Heart left ventricle (tissue), 16 donors: ENCODE data around the gene GDI1. TPM values are rescaled to one million over a fixed set of nuclear protein-coding genes. Genes with fewer than 3 reads are reported as not detected.

Experiments used
- ATAC-seq, 4 donors: fragments of 200-7000 bp; cut with Tn5 transposase; one replicate each; pipeline ENCODE4 v1.9.1; 2020 to 2022; ENCODE audit warnings: moderate library complexity in 4 of 4, mild to moderate bottlenecking in 3 of 4, moderate number of reproducible peaks in 1 of 4
- DNase-seq, 5 donors: peaks; one replicate each; pipeline ENCODE4 v3.0.0-alpha.2; 2020
- H3K27ac ChIP-seq, 12 donors: fragments of 200-600 bp; sonication (generic) in 4 of 12; one replicate each; pipeline versions ENCODE4 v1.5.0 to v1.8.0; 2016 to 2022; ENCODE audit warnings: mild to moderate bottlenecking in 2 of 12
- H3K27me3 ChIP-seq, 9 donors: fragments of 200-600 bp; sonication (generic) in 2 of 9; one replicate each; pipeline versions ENCODE4 v1.5.1 to v1.8.0; 2016 to 2022; ENCODE audit warnings: mild to moderate bottlenecking in 3 of 9
- H3K36me3 ChIP-seq, 9 donors: fragments of 200-600 bp; sonication (generic) in 2 of 9; one replicate each; pipeline versions ENCODE4 v1.5.0 to v1.8.0; 2018 to 2022; ENCODE audit warnings: mild to moderate bottlenecking in 2 of 9
- H3K4me1 ChIP-seq, 12 donors: fragments of 200-600 bp; sonication (generic) in 4 of 12; one replicate each; pipeline versions ENCODE4 v1.5.0 to v1.8.0; 2016 to 2022; ENCODE audit warnings: mild to moderate bottlenecking in 3 of 12
- H3K4me3 ChIP-seq, 12 donors: fragments of 200-600 bp; sonication (generic) in 4 of 12; one replicate each; pipeline versions ENCODE4 v1.5.0 to v1.8.0; 2017 to 2022; ENCODE audit warnings: mild to moderate bottlenecking in 9 of 12, moderate library complexity in 4 of 12
- H3K9me3 ChIP-seq, 12 donors: fragments of 200-600 bp; sonication (generic) in 4 of 12; one replicate each; pipeline versions ENCODE4 v1.5.0 to v1.8.0; 2016 to 2022; ENCODE audit warnings: mild to moderate bottlenecking in 1 of 12
- POLR2A ChIP-seq, 2 donors: fragments of 450-650 bp; IDR thresholded peaks; one replicate each; pipeline ENCODE4 v1.6.1; 2017; ENCODE audit warnings: antibody characterized with exemption in 2 of 2, mild to moderate bottlenecking in 2 of 2, moderate library complexity in 2 of 2
- WGBS, 4 donors: extraction: QIAGEN DNeasy Blood & Tissue Kit in 2 of 4; methylation state at CpG; one replicate each; pipeline versions ENCODE4 v1.1.5 to v1.1.7; 2013 to 2018; 5-methylcytosine and 5-hydroxymethylcytosine counted together
- intact Hi-C, 10 donors: fragments of 100-400 bp; cut with DNase I; formaldehyde crosslinking; loops; one replicate each; pipeline versions ENCODE4 v1.11.1 to v1.14.2; 2022
- polyA plus RNA-seq, 2 donors: library from polyadenylated mRNA; stranded (reverse); fragments of 200-250 nt; gene quantifications; one replicate each; pipeline ENCODE4 v1.2.3, GENCODE V29; 2013
- total RNA-seq, 9 donors: library from RNA; depleted of rRNA in 2 of 9; stranded (reverse); fragments of >200 nt in 2 of 9; fragmentation: NEBNext Ultra II Directional in 3 of 9; extraction: Animal tissue kit (Norgen Biotek cat#: 25700) in 3 of 9; gene quantifications; one replicate each; pipeline versions ENCODE4 v1.1.0 to v1.2.4, GENCODE V29; 2016 to 2023
- TF ChIP-seq, protein P1 (sequence below), 12 donors: fragments of 200-600 bp; sonication (generic) in 4 of 12; IDR thresholded peaks; one replicate each; pipeline versions ENCODE4 v1.5.0 to v1.8.0; 2018 to 2022; ENCODE audit warnings: antibody characterized with exemption in 12 of 12, mild to moderate bottlenecking in 5 of 12
- donor health status: ischemic (EF 13 %, LVEDD 7.1; RV severe dilation, severe dysfunction).
- donor health status: healthy with polysubstance abuse.
- donor health status: DM: no; HTN: yes; CAD: no.
- donor health status: DM: no; HTN: no; CAD: no.
- donor health status: ischemic (EF 25% LVEDD 6.9; RV normal size, moderate dysfunction).
- donor health status: ischemic (EF 25% LVEDD 5.7; RV mildly dilated, moderate dysfunction).
- donor health status: healthy.
- donor health status: DM: yes; HTN: yes; CAD: no.
- donor health status: ischemic (EF 35%, LVEDD 5.7; RV mildly dilated, moderate dysfunction).
- donor health status: nonischemic (EF 11% LVEDD 7.7; RV severe dilation, severe dysfunction).
- donor health status: DM: yes; HTN: yes; CAD: no.
- donor health status: PGD.
- donor health status: ischemic (EF 29% LVEDD 5.4; RV normal size, mild dysfunction).
- donor health status: nonischemic (EF 23%, LVEDD 6.1; RV moderate dilation, normal function).

Gene GDI1
- total and polyA plus RNA-seq, 11 donors: 73.6 to 152 (median 92.2) TPM

DNA sequence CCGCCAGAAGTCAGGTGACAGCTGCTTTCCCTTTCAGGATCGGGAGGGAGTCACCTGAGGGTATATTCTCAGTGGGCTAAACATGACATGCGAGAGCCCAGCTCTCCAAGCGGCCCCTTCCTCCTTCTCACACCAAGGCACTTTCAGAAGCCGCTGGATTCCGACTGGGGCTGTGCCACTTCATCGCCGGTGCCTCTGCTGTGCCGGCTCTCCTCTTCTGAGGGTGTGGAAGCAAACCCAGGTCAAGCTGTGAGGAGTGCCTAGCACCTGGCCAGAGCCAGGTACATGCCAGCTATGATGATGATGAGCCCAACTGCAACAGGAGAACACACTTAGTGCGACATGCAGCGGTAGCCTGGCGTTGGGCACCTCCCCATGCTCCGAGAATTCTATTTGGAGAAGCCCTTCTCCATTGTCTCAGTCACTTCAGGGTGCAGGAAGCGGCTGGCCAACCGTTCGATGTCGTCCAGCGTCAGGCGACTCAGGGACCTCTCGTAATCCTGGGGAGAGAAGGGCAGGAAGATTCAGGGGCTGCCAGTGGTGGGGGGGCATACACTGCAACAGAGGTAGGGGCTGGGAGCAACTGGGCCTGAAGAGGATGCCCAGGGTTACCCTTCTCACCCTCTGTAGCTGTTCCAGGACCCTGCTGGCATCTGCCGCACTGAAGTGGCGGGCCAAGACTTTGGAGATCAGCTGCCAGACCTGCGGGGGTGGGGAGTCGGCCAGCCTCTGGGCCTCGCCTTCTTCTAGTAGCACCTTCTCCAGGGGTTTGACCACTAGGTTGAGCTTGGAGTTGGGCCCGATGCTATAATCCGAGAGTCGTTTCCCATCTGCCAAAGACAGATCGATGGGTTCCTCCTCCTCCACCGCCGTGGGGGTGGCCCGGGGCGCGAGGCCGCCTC, 48.4 kb downstream of the GDI1 start:
- WGBS, 4 donors: 30 to 78% (median 54%) methylated on average over 15 to 35 of the region's 35 CpGs
- H3K4me3 ChIP-seq: peak overlapping the region; percentile 50 to 92 (median 68)
- intact Hi-C loops: no loop called here
- no peaks in the 10 kb centered on the region for H3K9me3 ChIP-seq
- peak overlapping the region in 11 of 12 donors; percentile 80 to 96 (median 92) for H3K27ac ChIP-seq
- H3K36me3 ChIP-seq: peaks cover 0 to 9% (median 6%) of the 10 kb centered on the region in 9 donors
- peaks cover 0 to 39% (median 17%) of the 10 kb centered on the region in 12 donors for H3K4me1 ChIP-seq
- ATAC-seq: no peak
- no peaks in the 10 kb centered on the region for H3K27me3 ChIP-seq
- peak in 1 of 5 donors; percentile 62 for DNase-seq
- no peak for TF ChIP-seq POLR2A (IDR thresholded peaks at IDR 0.05)
- TF ChIP-seq, protein P1, sequence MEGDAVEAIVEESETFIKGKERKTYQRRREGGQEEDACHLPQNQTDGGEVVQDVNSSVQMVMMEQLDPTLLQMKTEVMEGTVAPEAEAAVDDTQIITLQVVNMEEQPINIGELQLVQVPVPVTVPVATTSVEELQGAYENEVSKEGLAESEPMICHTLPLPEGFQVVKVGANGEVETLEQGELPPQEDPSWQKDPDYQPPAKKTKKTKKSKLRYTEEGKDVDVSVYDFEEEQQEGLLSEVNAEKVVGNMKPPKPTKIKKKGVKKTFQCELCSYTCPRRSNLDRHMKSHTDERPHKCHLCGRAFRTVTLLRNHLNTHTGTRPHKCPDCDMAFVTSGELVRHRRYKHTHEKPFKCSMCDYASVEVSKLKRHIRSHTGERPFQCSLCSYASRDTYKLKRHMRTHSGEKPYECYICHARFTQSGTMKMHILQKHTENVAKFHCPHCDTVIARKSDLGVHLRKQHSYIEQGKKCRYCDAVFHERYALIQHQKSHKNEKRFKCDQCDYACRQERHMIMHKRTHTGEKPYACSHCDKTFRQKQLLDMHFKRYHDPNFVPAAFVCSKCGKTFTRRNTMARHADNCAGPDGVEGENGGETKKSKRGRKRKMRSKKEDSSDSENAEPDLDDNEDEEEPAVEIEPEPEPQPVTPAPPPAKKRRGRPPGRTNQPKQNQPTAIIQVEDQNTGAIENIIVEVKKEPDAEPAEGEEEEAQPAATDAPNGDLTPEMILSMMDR (IDR thresholded peaks at IDR 0.05): no peak

DNA sequence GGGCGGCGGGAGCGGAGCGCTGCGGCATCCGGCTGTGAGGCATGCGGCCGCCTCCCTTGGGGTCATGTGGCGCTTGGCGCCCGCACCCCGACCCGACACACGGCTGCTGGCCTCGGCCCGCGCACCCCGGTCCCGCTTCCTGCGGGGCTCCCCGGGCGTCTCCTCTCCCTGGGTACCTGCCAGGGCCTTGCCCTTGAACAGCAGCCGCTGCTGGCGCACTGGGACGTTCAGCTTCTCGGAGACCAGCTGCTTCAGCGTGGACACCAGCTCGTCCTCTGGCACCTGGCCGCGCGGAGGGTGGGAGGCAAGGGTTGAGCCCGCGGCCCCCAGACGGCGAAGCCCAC, 49.1 kb downstream of the GDI1 start:
- peaks cover 0 to 9% (median 6%) of the 10 kb centered on the region in 9 donors for H3K36me3 ChIP-seq
- no peaks in the 10 kb centered on the region for H3K9me3 ChIP-seq
- WGBS, 4 donors: 1 to 80% (median 1%) methylated on average over 9 to 35 of the region's 35 CpGs; no CpG with 5 or more reads in 1 of the 4 donors
- intact Hi-C loops: no loop called here
- DNase-seq: peak in 4 of 5 donors; percentile 27 to 73 (median 46)
- H3K27me3 ChIP-seq: no peaks in the 10 kb centered on the region
- H3K4me3 ChIP-seq: peak overlapping the region; percentile 50 to 92 (median 68)
- ATAC-seq: no peak
- peaks cover 0 to 39% (median 17%) of the 10 kb centered on the region in 12 donors for H3K4me1 ChIP-seq
- peak overlapping the region; percentile 78 to 96 (median 92) for H3K27ac ChIP-seq
- TF ChIP-seq POLR2A (IDR thresholded peaks at IDR 0.05): no peak
- TF ChIP-seq, protein P1 (IDR thresholded peaks at IDR 0.05): no peak

DNA sequence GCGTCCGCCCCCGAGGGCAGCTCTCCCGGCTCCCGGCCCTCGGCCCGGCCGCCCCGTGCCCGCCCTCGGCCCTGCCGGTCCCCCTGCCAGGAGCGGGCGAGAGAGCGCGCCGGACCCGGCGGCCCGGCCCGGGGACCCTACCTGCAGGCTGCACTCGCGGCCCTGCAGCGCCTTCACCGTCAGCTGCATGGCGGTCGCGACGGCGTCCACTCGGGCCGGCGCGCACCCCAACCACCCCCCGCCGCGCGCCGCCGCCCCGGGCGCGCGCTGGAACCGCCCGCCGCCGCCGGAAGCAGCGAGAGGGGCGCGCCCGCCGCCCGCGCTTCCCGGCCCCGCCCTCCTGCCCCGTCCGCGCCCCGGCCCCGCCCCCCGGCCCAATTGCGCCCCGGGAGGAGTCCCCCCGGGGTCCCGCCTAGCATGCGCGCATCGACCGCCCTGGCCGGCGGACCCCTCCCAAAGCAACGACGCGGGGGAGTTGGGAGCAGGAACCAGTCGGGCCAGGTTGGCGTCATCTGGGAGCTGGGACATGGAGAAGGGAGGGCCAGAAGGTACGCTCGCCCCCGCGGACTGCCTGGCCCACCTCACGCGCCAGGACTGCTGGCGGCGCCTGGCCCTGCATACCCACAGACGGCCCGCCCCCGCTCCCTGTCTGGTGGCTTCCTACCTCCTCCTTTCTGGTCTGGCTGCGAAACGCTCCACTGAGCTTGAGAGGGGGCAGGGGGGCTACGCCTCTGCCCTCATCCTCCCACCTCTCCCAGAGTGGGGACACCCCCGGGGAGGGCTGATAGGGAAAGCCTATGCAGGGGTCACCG, 49.6 kb downstream of the GDI1 start, which contains the start of gene UBL4A:
Gene UBL4A (minus strand): TSS at position 220 of the 812 bp plus-strand sequence. CDS start 31 bp downstream, at position 189.
- Histone ChIP-seq H3K27ac (peak within 1 kb of the TSS; percentile 78 to 96 (median 92)), H3K4me1 (peaks cover 0 to 39% (median 17%) of the 10 kb centered on the region in 12 donors), H3K9me3 (no peaks in the 10 kb centered on the region), H3K4me3 (peak within 1 kb of the TSS; percentile 50 to 92 (median 68)), H3K36me3 (peaks cover 0 to 9% (median 6%) of the 10 kb centered on the region in 9 donors), H3K27me3 (no peaks in the 10 kb centered on the region)
- DNase-seq (peak; percentile 62 to 80 (median 72)), ATAC-seq (peak in 3 of 4 donors; percentile 40 to 49 (median 41))
- intact Hi-C loops: no loop called here
- TF ChIP-seq, protein P1 (IDR thresholded peaks at IDR 0.05): no peak
- no peak for TF ChIP-seq POLR2A (IDR thresholded peaks at IDR 0.05)
- 1 to 47% (median 21%) methylated on average over 3 to 90 of the region's 95 CpGs for whole genome bisulfite sequencing, 4 donors
